K562 (cell line): ENCODE measurements around the gene LRMDA. TPM values are rescaled to one million over a fixed set of nuclear protein-coding genes. Genes with fewer than 3 reads are reported as not detected.

Experiments
- ATAC-seq: fragments of 200-7000 bp; cut with Tn5 transposase; 3 replicates; pipeline ENCODE4 v1.9.1; 2020; ENCODE audit warnings: moderate library complexity
- BruUV-seq: library from RNA; stranded (reverse); fragments of 400-500 nt; replicated peaks from 2 replicates; lab custom pipeline; 2021; lab: Mats Ljungman, UMichigan
- CTCF ChIA-PET: fragments of 300-600 bp; formaldehyde crosslinking; extraction: SDS; loops from one replicate; lab custom pipeline; 2021; ENCODE audit warnings: low intra/inter-chr PET ratio; lab: Yijun Ruan, JAX
- POLR2A ChIA-PET: fragments of 300-600, 350-650 bp; sonication (Branson Sonifier 250); formaldehyde crosslinking; extraction: SDS; loops from one replicate; lab custom pipeline; 2021; ENCODE audit warnings: antibody characterized with exemption, inconsistent platforms; lab: Yijun Ruan, JAX
- DNase-seq, 4 experiments: peaks; one replicate each; pipeline versions ENCODE4 v3.0.0 to v3.0.0-alpha.2; 2011 to 2018; ENCODE audit warnings: low spot score in 3 of 4, mixed read lengths in 3 of 4; ENCODE audit errors: extremely low read depth in 1 of 4
- FAIRE-seq: peaks from 2 replicates; lab custom pipeline; 2011; peaks lifted over from hg19 to GRCh38; lab: Jason Lieb, UNC
- H2AFZ ChIP-seq: 2 replicates; pipeline ENCODE4 v1.6.0; 2011; ENCODE audit warnings: low read depth, low read length, control low read depth, inconsistent platforms
- H3K27ac ChIP-seq: fragments of 200-600 bp; 3 replicates; pipeline ENCODE4 v1.8.0; 2011; ENCODE audit warnings: low read depth, mild to moderate bottlenecking, control low read depth, inconsistent platforms, low read length, moderate library complexity, mixed read lengths; ENCODE audit errors: extremely low read depth
- H3K27me3 ChIP-seq, 2 experiments: fragments of 300-600 bp in 1 of 2; 2 replicates in 1 of 2; 3 replicates in 1 of 2; pipeline versions ENCODE4 v1.6.0 to v1.8.0; 2011; ENCODE audit warnings: inconsistent platforms in 2 of 2, low read length in 2 of 2, mild to moderate bottlenecking in 1 of 2, mixed read lengths in 1 of 2, moderate library complexity in 1 of 2; ENCODE audit not compliant: control insufficient read depth in 2 of 2, insufficient read depth in 2 of 2
- H3K36me3 ChIP-seq: fragments of 300-600 bp; 3 replicates; pipeline ENCODE4 v1.8.0; 2011; ENCODE audit warnings: mild to moderate bottlenecking, low read length, inconsistent platforms; ENCODE audit not compliant: control insufficient read depth, insufficient read depth
- H3K4me1 ChIP-seq, 2 experiments: fragments of 200-600 bp in 1 of 2; replicated peaks in 1 of 2; 2 replicates in 1 of 2; 3 replicates in 1 of 2; pipeline versions ENCODE4 v1.5.1 to v1.8.0; 2011; ENCODE audit warnings: inconsistent platforms in 2 of 2, low read length in 2 of 2, mild to moderate bottlenecking in 1 of 2, mixed read lengths in 1 of 2, moderate library complexity in 1 of 2; ENCODE audit not compliant: control insufficient read depth in 2 of 2, insufficient read depth in 2 of 2
- H3K4me2 ChIP-seq: 2 replicates; pipeline ENCODE4 v1.6.1; 2011; ENCODE audit warnings: low read length, control low read depth, inconsistent platforms, mixed read lengths; ENCODE audit not compliant: insufficient read depth
- H3K4me3 ChIP-seq: fragments of 200-600 bp; sonication (generic), shearing (Covaris generic); 2 replicates; pipeline ENCODE4 v1.5.1; 2016; ENCODE audit warnings: control low read depth, inconsistent platforms
- H3K79me2 ChIP-seq: fragments of 200-600 bp; 3 replicates; pipeline ENCODE4 v1.8.0; 2011; ENCODE audit warnings: low read length, inconsistent platforms; ENCODE audit not compliant: control insufficient read depth, insufficient read depth
- H3K9ac ChIP-seq, 2 experiments: 2 replicates each; pipeline versions ENCODE4 v1.6.0 to v1.6.1; 2011; ENCODE audit warnings: low read depth in 2 of 2, low read length in 2 of 2, control low read depth in 1 of 2, inconsistent platforms in 1 of 2, mild to moderate bottlenecking in 1 of 2, mixed read lengths in 1 of 2; ENCODE audit not compliant: insufficient read depth in 1 of 2
- H3K9me1 ChIP-seq: one replicate; pipeline ENCODE4 v1.6.0; 2011; ENCODE audit warnings: inconsistent platforms, mild to moderate bottlenecking, low read length, moderate library complexity; ENCODE audit not compliant: control insufficient read depth, insufficient read depth
- H3K9me3 ChIP-seq: replicated peaks from 2 replicates; pipeline ENCODE4 v1.5.1; 2011; ENCODE audit warnings: low read depth, low read length, inconsistent platforms; ENCODE audit not compliant: control insufficient read depth, insufficient read depth
- H4K20me1 ChIP-seq: replicated peaks from 2 replicates; pipeline ENCODE4 v1.6.1; 2011; ENCODE audit warnings: low read length, inconsistent platforms, mixed read lengths; ENCODE audit not compliant: control insufficient read depth, insufficient read depth
- CHD2 ChIP-seq: IDR thresholded peaks from 2 replicates; pipeline ENCODE4 v1.6.1; 2011; ENCODE audit warnings: low read depth, low read length
- ETV1 ChIP-seq: fragments of 450-650 bp; conservative IDR thresholded peaks from 2 replicates; pipeline ENCODE4 v1.6.1; 2016; ENCODE audit warnings: missing genetic modification characterization, control low read depth, low read depth, missing compliant biosample characterization
- FOXJ2 ChIP-seq: fragments of 200-800 bp; sonication (Bioruptor generic); IDR thresholded peaks from 2 replicates; pipeline ENCODE4 v1.6.1; 2016; ENCODE audit warnings: missing genetic modification characterization, missing compliant biosample characterization
- HMG20A ChIP-seq: fragments of 450-650 bp; formaldehyde crosslinking; conservative IDR thresholded peaks from 2 replicates; pipeline ENCODE4 v1.4.0; 2020; ENCODE audit warnings: mild to moderate bottlenecking, mixed read lengths
- LCOR ChIP-seq: sonication (generic); formaldehyde crosslinking; IDR thresholded peaks from 2 replicates; pipeline ENCODE4 v1.8.0; 2022; ENCODE audit warnings: mild to moderate bottlenecking, missing genetic modification reagents
- NFIC ChIP-seq: fragments of 450-650 bp; IDR thresholded peaks from 2 replicates; pipeline ENCODE4 v1.6.1; 2017; ENCODE audit warnings: mild to moderate bottlenecking, inconsistent platforms
- PRPF4 ChIP-seq: fragments of 200-400 bp; formaldehyde crosslinking; IDR thresholded peaks from one replicate; pipeline ENCODE4 v1.6.1; 2017; ENCODE audit warnings: low read length, low read depth, mild to moderate bottlenecking; ENCODE audit not compliant: insufficient read depth, poor library complexity, severe bottlenecking
- TAF7 ChIP-seq: fragments of 450-650 bp; IDR thresholded peaks from 2 replicates; pipeline ENCODE4 v1.6.1; 2016; ENCODE audit warnings: missing genetic modification characterization, missing compliant biosample characterization
- TAF9B ChIP-seq: fragments of 450-650 bp; IDR thresholded peaks from 2 replicates; pipeline ENCODE4 v1.6.1; 2018; ENCODE audit warnings: mild to moderate bottlenecking; ENCODE audit not compliant: partially characterized antibody
- ZNF23 ChIP-seq: fragments of 250-450 bp; sonication (Bioruptor Pico); IDR thresholded peaks from 2 replicates; pipeline ENCODE4 v1.4.0; 2020; ENCODE audit warnings: mild to moderate bottlenecking
- WGBS: fragments of 100-300 bp; shearing (Covaris generic); methylation state at CpG from one replicate; pipeline ENCODE4 v1.1.6; 2016; ENCODE audit warnings: low coverage, mixed read lengths; ENCODE audit not compliant: insufficient coverage; ENCODE audit errors: missing lambda C conversion rate; 5-methylcytosine and 5-hydroxymethylcytosine counted together
- in situ Hi-C: fragments of 300-500 bp; cut with MboI; formaldehyde crosslinking; loops from 4 replicates; pipeline ENCODE4 v1.15.0; 2018; ENCODE audit warnings: inconsistent platforms, mixed read lengths
- intact Hi-C: fragments of 100-400 bp; cut with micrococcal nuclease; formaldehyde crosslinking; loops from 2 replicates; pipeline ENCODE4 v1.14.2; 2022
- polyA plus RNA-seq, 8 experiments: library from polyadenylated mRNA; depleted of rRNA in 4 of 8; stranded (reverse) in 5 of 8; unstranded in 3 of 8; fragments of >200 nt; fragmentation: Nextera tagmentation in 2 of 8; fragmentation: Illumina TruSeq in 1 of 8; extraction: Ambion mirVana in 2 of 8; extraction: Trizol in 1 of 8; gene quantifications; 2 replicates each; pipeline versions ENCODE4 v1.2.1 to v1.2.3, GENCODE V29; 2011 to 2014; ENCODE audit warnings: inconsistent platforms in 1 of 8, missing spikeins in 1 of 8
- total RNA-seq, 7 experiments: library from RNA; depleted of rRNA in 6 of 7; stranded (reverse); fragments of >200 nt in 6 of 7; fragmentation: Illumina TruSeq in 2 of 7; extraction: Trizol in 2 of 7; gene quantifications; 2 replicates each; pipeline versions ENCODE4 v1.2.1 to v1.2.3, GENCODE V29; 2011 to 2021; ENCODE audit warnings: low replicate concordance in 1 of 7
- TF ChIP-seq, protein P1 (sequence below): fragments of 250-450 bp; sonication (Bioruptor Pico); IDR thresholded peaks from 2 replicates; pipeline ENCODE4 v1.5.0; 2021; ENCODE audit warnings: mild to moderate bottlenecking, borderline replicate concordance
- TF ChIP-seq, protein P2 (sequence below): sonication (generic); formaldehyde crosslinking; IDR thresholded peaks from 2 replicates; pipeline ENCODE4 v1.8.0; 2022; ENCODE audit warnings: missing genetic modification reagents, mild to moderate bottlenecking, borderline replicate concordance
- TF ChIP-seq, protein P3 (sequence below): fragments of 250-450 bp; sonication (Bioruptor Pico); IDR thresholded peaks from 2 replicates; pipeline ENCODE4 v1.5.0; 2021

The LRMDA gene
- total and polyA plus RNA-seq, 9 of the 15 experiments (the other 6 are each of a cell fraction or from before 2014, with no cell fraction given), result 0.25 TPM; not detected in 8

DNA sequence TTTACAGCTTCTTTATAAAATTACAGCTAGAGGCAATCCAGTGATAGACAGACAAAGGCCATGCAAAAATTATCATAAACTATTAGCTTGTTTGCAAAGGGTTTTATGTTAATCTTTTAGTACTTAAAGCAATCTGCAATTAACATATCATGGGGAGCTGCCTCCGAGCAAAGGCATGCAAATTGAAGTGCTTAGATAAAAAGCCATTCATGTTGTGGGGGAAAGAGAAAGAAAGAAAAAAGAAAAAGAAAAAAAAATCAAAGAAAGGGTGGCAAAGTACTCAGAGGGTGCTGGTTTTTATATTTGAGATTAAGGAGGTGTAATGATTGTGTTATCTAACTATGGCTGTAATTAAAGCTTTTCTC lies 799.5 kb downstream of the LRMDA start (continued):
- TF ChIP-seq, protein P1, sequence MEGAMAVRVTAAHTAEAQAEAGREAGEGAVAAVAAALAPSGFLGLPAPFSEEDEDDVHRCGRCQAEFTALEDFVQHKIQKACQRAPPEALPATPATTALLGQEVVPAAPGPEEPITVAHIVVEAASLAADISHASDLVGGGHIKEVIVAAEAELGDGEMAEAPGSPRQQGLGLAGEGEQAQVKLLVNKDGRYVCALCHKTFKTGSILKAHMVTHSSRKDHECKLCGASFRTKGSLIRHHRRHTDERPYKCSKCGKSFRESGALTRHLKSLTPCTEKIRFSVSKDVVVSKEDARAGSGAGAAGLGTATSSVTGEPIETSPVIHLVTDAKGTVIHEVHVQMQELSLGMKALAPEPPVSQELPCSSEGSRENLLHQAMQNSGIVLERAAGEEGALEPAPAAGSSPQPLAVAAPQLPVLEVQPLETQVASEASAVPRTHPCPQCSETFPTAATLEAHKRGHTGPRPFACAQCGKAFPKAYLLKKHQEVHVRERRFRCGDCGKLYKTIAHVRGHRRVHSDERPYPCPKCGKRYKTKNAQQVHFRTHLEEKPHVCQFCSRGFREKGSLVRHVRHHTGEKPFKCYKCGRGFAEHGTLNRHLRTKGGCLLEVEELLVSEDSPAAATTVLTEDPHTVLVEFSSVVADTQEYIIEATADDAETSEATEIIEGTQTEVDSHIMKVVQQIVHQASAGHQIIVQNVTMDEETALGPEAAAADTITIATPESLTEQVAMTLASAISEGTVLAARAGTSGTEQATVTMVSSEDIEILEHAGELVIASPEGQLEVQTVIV, result no peak
- no peak for TF ChIP-seq LCOR (CRISPR knock-in tag)
- TF ChIP-seq ETV1 (tag), result no peak
- TF ChIP-seq ZNF23 (CRISPR knock-in tag), result no peak
- TF ChIP-seq TAF7, result no peak
- TF ChIP-seq TAF9B, result no peak

DNA sequence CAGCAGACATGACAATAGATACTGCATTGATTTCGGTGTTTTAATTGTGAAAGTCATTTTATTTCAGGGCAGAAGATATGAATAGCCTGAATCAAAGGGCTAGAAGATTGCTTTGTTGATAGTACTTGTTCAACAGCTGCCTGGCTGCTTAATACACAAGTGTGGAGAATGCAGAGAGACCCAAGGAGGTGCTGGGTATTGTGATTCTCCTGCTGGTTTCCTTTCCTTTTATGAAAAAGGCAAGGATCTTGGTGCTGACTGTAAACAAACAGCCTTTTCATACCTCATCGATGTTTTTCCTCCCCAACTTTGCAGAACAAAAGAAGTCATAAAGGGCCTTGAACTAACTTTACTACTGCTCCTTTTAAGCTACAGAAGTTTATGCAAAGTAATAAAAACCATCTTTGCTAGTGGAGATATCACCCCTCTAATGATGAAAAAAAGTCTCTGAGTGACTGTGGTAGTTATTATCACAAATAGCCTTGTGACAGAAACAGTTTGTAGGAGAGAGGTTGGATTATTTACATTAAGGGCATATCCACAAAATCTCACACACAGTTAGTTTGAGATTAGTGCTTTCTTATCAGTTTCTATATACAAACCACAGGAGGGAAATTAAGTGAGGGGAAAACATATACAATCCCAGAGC lies 800.0 kb downstream of the LRMDA start:
- ATAC-seq (no peak), DNase-seq (no peak)
- H3K4me2 ChIP-seq, result no peak overlapping the region
- 6% methylated on average over 2 of the region's 2 CpGs for WGBS
- no peak overlapping the region for H3K4me3 ChIP-seq
- H2AFZ ChIP-seq, result no peak overlapping the region
- H3K27me3 ChIP-seq, result no peaks in the 10 kb centered on the region
- CTCF ChIA-PET, result no interaction called here
- H3K9ac ChIP-seq, result no peak overlapping the region
- POLR2A ChIA-PET, result no interaction called here
- TF ChIP-seq CHD2, result no peak
- TF ChIP-seq HMG20A (CRISPR knock-in tag), result no peak
- TF ChIP-seq, protein P2, sequence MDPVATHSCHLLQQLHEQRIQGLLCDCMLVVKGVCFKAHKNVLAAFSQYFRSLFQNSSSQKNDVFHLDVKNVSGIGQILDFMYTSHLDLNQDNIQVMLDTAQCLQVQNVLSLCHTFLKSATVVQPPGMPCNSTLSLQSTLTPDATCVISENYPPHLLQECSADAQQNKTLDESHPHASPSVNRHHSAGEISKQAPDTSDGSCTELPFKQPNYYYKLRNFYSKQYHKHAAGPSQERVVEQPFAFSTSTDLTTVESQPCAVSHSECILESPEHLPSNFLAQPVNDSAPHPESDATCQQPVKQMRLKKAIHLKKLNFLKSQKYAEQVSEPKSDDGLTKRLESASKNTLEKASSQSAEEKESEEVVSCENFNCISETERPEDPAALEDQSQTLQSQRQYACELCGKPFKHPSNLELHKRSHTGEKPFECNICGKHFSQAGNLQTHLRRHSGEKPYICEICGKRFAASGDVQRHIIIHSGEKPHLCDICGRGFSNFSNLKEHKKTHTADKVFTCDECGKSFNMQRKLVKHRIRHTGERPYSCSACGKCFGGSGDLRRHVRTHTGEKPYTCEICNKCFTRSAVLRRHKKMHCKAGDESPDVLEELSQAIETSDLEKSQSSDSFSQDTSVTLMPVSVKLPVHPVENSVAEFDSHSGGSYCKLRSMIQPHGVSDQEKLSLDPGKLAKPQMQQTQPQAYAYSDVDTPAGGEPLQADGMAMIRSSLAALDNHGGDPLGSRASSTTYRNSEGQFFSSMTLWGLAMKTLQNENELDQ (CRISPR knock-in tag), result no peak
- no peak for TF ChIP-seq FOXJ2 (tag)
- TF ChIP-seq PRPF4, result no peak
- no peak for TF ChIP-seq NFIC
- TF ChIP-seq, protein P3, sequence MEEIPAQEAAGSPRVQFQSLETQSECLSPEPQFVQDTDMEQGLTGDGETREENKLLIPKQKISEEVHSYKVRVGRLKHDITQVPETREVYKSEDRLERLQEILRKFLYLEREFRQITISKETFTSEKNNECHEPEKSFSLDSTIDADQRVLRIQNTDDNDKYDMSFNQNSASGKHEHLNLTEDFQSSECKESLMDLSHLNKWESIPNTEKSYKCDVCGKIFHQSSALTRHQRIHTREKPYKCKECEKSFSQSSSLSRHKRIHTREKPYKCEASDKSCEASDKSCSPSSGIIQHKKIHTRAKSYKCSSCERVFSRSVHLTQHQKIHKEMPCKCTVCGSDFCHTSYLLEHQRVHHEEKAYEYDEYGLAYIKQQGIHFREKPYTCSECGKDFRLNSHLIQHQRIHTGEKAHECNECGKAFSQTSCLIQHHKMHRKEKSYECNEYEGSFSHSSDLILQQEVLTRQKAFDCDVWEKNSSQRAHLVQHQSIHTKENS (CRISPR knock-in tag), result no peak
- TF ChIP-seq, all 486 proteins: peak for 0
- H3K79me2 ChIP-seq, result no peaks in the 10 kb centered on the region
- no peaks in the 10 kb centered on the region for H3K9me1 ChIP-seq
- H4K20me1 ChIP-seq, result no peaks in the 10 kb centered on the region
- no peaks in the 10 kb centered on the region for H3K4me1 ChIP-seq
- H3K36me3 ChIP-seq, result no peaks in the 10 kb centered on the region
- H3K9me3 ChIP-seq, result no peaks in the 10 kb centered on the region
- intact Hi-C loops (no loop called here), in situ Hi-C loops (no loop called here)
- no TSS peak for BruUV-seq
- no peak for FAIRE-seq
- H3K27ac ChIP-seq, result no peak overlapping the region
